DND-41 (cell line): Measurements from ENCODE around the gene KRT84.

Experiments used
- ATAC-seq: fragments of 200-7000 bp; cut with Tn5 transposase; 3 replicates; pipeline ENCODE4 v1.9.1; 2021; ENCODE audit warnings: low read depth; ENCODE audit not compliant: insufficient read depth
- DNase-seq: peaks from one replicate; pipeline ENCODE4 v3.0.0-alpha.2; 2020
- H2AFZ ChIP-seq: 2 replicates; pipeline ENCODE4 v1.6.0; 2012; ENCODE audit warnings: low read depth, low read length
- H3K27ac ChIP-seq: 2 replicates; pipeline ENCODE4 v1.5.1; 2012; ENCODE audit warnings: low read length, inconsistent platforms
- H3K27me3 ChIP-seq: fragments of 200-600 bp; sonication (generic); 2 replicates; pipeline ENCODE4 v1.6.0; 2012; ENCODE audit warnings: low read length, mild to moderate bottlenecking, inconsistent platforms; ENCODE audit not compliant: insufficient read depth, poor library complexity
- H3K36me3 ChIP-seq: 2 replicates; pipeline ENCODE4 v1.5.1; 2012; ENCODE audit warnings: low read length, inconsistent platforms; ENCODE audit not compliant: insufficient read depth
- H3K4me1 ChIP-seq: 2 replicates; pipeline ENCODE4 v1.5.1; 2012; ENCODE audit warnings: mild to moderate bottlenecking, low read length; ENCODE audit not compliant: insufficient read depth
- H3K4me2 ChIP-seq: 2 replicates; pipeline ENCODE4 v1.6.0; 2012; ENCODE audit warnings: mild to moderate bottlenecking, moderate library complexity, low read length, inconsistent platforms; ENCODE audit not compliant: insufficient read depth
- H3K4me3 ChIP-seq, 2 experiments: fragments of 200-600 bp in 1 of 2; shearing (Covaris generic) in 1 of 2; 2 replicates each; pipeline ENCODE4 v1.5.1; 2012 to 2016; ENCODE audit warnings: inconsistent platforms in 2 of 2, low read length in 2 of 2, mild to moderate bottlenecking in 2 of 2, low read depth in 1 of 2, moderate library complexity in 1 of 2
- H3K79me2 ChIP-seq: 2 replicates; pipeline ENCODE4 v1.6.0; 2012; ENCODE audit warnings: low read length, inconsistent platforms; ENCODE audit not compliant: insufficient read depth
- H3K9ac ChIP-seq: 2 replicates; pipeline ENCODE4 v1.6.0; 2012; ENCODE audit warnings: low read depth, mild to moderate bottlenecking, inconsistent platforms, low read length, moderate library complexity
- H3K9me3 ChIP-seq: 2 replicates; pipeline ENCODE4 v1.5.1; 2012; ENCODE audit warnings: low read length, moderate library complexity, mild to moderate bottlenecking, inconsistent platforms; ENCODE audit not compliant: insufficient read depth, severe bottlenecking
- H4K20me1 ChIP-seq: 2 replicates; pipeline ENCODE4 v1.6.0; 2012; ENCODE audit warnings: low read length; ENCODE audit not compliant: insufficient read depth
- EZH2 ChIP-seq: IDR thresholded peaks from 3 replicates; pipeline ENCODE4 v1.6.1; 2012; ENCODE audit warnings: borderline replicate concordance, low read depth, mild to moderate bottlenecking, moderate library complexity, low read length, inconsistent platforms; ENCODE audit not compliant: severe bottlenecking
- TF ChIP-seq, protein P1 (sequence below): IDR thresholded peaks from 2 replicates; pipeline ENCODE4 v1.5.1; 2012; ENCODE audit warnings: borderline replicate concordance, low read length, moderate library complexity, mild to moderate bottlenecking; ENCODE audit not compliant: poor library complexity, severe bottlenecking; ENCODE audit errors: extremely low read depth

Gene KRT84

DNA sequence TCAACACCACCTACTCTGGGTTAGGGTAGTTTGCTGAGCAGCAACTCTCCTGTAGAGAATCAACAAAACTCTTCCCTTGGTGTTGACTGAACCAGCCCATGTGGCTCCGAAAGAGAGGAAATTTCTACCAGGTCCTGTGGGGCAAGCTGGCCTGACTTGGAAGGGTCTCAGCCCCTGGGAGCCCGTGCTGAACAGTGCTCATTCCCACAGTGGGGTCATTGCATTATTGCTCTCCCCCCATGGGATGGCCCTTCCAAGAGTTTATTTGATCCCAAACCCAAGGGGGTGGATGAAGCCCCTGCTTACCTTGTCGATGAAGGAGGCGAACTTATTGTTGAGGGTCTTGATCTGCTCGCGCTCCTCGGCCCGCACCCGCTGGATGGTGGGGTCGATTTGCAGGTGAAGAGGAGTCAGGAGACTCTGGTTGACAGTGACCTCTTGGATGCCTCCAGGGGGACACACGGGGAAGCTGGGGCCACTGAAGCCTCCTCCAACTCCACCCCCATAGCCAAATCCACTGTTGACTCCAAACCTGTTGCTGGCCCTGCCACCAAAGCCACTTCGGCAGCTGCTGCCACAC is 48.1 kb upstream of the KRT84 start:
- no peak for ATAC-seq
- TF ChIP-seq EZH2 = no peak
- TF ChIP-seq, protein P1, sequence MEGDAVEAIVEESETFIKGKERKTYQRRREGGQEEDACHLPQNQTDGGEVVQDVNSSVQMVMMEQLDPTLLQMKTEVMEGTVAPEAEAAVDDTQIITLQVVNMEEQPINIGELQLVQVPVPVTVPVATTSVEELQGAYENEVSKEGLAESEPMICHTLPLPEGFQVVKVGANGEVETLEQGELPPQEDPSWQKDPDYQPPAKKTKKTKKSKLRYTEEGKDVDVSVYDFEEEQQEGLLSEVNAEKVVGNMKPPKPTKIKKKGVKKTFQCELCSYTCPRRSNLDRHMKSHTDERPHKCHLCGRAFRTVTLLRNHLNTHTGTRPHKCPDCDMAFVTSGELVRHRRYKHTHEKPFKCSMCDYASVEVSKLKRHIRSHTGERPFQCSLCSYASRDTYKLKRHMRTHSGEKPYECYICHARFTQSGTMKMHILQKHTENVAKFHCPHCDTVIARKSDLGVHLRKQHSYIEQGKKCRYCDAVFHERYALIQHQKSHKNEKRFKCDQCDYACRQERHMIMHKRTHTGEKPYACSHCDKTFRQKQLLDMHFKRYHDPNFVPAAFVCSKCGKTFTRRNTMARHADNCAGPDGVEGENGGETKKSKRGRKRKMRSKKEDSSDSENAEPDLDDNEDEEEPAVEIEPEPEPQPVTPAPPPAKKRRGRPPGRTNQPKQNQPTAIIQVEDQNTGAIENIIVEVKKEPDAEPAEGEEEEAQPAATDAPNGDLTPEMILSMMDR = no peak
- H3K4me1 ChIP-seq = no peaks in the 10 kb centered on the region

DNA sequence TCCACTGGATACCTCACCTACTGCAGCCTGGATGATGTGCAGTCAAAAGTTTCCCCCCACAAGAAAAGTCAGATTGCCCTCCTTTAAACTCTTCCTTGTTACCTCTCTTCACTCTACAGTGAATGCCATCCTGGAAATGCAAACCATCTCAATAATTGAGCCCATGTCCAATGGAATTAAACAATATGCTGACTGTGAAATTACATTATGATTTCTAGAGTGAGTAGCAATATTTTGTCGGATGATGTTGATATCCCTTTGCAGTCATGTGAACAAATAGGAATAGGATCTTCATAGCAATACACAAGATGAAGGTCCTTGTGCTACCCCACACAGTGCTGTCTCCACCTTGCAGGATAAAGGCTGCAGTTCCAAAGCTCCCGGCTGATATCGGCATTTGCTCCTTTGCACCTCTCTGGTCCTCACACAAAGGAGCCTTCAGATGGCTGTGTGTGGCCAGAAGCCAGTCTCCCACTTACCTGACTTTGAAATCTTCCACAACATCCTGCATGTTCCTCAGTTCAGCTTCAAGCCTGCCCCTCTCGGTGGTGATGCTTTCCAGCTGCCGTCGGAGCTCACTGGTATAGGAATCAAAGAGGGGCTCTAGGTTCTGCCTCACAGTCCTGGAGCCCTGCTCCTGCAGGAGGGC is 47.2 kb upstream of the KRT84 start:
- H3K4me2 ChIP-seq = no peak overlapping the region

More for the DNA sequence above, 48.1 kb upstream of the KRT84 start:
- Histone ChIP-seq H3K9ac (no peak overlapping the region), H3K27me3 (peaks cover 6% of the 10 kb centered on the region), H3K27ac (no peak overlapping the region), H3K4me2 (no peak overlapping the region), H3K4me3 (no peak overlapping the region), H3K9me3 (no peaks in the 10 kb centered on the region), H3K36me3 (no peaks in the 10 kb centered on the region), H2AFZ (no peak overlapping the region), H3K79me2 (no peaks in the 10 kb centered on the region), H4K20me1 (0 out of 2 replicates have a peak, but pooled peaks cover 2% of the 10 kb centered on the region)
- no peak for DNase-seq

DNA sequence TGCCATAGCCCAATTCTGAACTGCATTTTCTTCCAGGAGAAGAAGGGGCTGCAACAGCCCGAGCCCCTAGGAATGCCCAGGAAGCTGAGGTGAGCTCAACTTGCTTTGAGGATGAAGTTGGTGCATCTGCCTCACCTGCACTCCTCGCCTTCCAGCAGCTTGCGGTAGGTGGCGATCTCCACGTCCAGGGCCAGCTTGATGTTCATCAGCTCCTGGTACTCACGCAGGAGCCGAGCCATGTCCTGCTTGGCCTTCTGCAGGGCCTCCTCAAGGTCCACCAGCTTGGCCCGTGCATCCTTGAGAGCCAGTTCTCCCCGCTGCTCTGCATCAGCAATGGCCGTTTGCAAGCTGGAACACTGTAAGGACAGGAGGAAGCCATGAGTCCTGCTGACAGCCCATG is 42.7 kb upstream of the KRT84 start:
- no peaks in the 10 kb centered on the region for H3K36me3 ChIP-seq
- H3K9me3 ChIP-seq = no peaks in the 10 kb centered on the region
- no peaks in the 10 kb centered on the region for H3K79me2 ChIP-seq
- H3K4me1 ChIP-seq = no peaks in the 10 kb centered on the region
- no peak overlapping the region for H3K4me3 ChIP-seq
- no peak overlapping the region for H3K9ac ChIP-seq
- 0 out of 2 replicates have a peak, but pooled peaks cover 7% of the 10 kb centered on the region for H4K20me1 ChIP-seq
- no peak overlapping the region for H3K4me2 ChIP-seq
- TF ChIP-seq, protein P1 = no peak
- no peak for TF ChIP-seq EZH2
- DNase-seq (no peak), ATAC-seq (no peak)
- H2AFZ ChIP-seq = no peak overlapping the region
- H3K27me3 ChIP-seq = peaks cover 18% of the 10 kb centered on the region
- no peak overlapping the region for H3K27ac ChIP-seq

More for the DNA sequence above, 47.2 kb upstream of the KRT84 start:
- H4K20me1 ChIP-seq = 0 out of 2 replicates have a peak, but pooled peaks cover 2% of the 10 kb centered on the region
- DNase-seq (no peak), ATAC-seq (no peak)
- no peak overlapping the region for H3K27ac ChIP-seq
- no peaks in the 10 kb centered on the region for H3K4me1 ChIP-seq
- H3K27me3 ChIP-seq = peaks cover 8% of the 10 kb centered on the region
- no peak overlapping the region for H3K9ac ChIP-seq
- no peaks in the 10 kb centered on the region for H3K9me3 ChIP-seq
- H3K4me3 ChIP-seq = no peak overlapping the region
- H2AFZ ChIP-seq = no peak overlapping the region
- no peaks in the 10 kb centered on the region for H3K36me3 ChIP-seq
- TF ChIP-seq, protein P1 = no peak
- TF ChIP-seq EZH2 = no peak
- no peaks in the 10 kb centered on the region for H3K79me2 ChIP-seq
